IMR-90 (cell line): ENCODE data around the gene HMGCR. TPM values are rescaled to one million over a fixed set of nuclear protein-coding genes. Genes with fewer than 3 reads are reported as not detected.

ENCODE experiments used
- ATAC-seq: fragments of 200-7000 bp; cut with Tn5 transposase; 2 replicates; pipeline ENCODE4 v1.9.1; 2020; ENCODE audit warnings: low read depth, mild to moderate bottlenecking, moderate library complexity
- BruUV-seq: library from RNA; stranded (reverse); fragments of 400-500 nt; replicated peaks from 2 replicates; lab custom pipeline; 2021; lab: Mats Ljungman, UMichigan
- CTCF ChIA-PET: fragments of 300-600 bp; formaldehyde crosslinking; extraction: SDS; loops from one replicate; lab custom pipeline; 2021; ENCODE audit warnings: antibody characterized with exemption; lab: Yijun Ruan, JAX
- POLR2A ChIA-PET: fragments of 300-600 bp; sonication (Branson Sonifier 250); formaldehyde crosslinking; loops from one replicate; lab custom pipeline; 2022; ENCODE audit warnings: antibody characterized with exemption; ENCODE audit not compliant: unreplicated experiment; lab: Charles Lee
- DNase-seq: peaks from one replicate; pipeline ENCODE4 v3.0.0; 2013
- H2AFZ ChIP-seq: replicated peaks from 2 replicates; pipeline ENCODE3; 2013; ENCODE audit warnings: low read length, mild to moderate bottlenecking; ENCODE audit not compliant: poor library complexity
- H2AK5ac ChIP-seq: 2 replicates; pipeline ENCODE4 v1.6.1; 2013; ENCODE audit warnings: low read depth, low read length, inconsistent platforms
- H2AK9ac ChIP-seq: replicated peaks from 2 replicates; pipeline ENCODE3; 2013; ENCODE audit warnings: mild to moderate bottlenecking, low read depth, low read length, moderate library complexity; ENCODE audit not compliant: poor library complexity
- H2BK120ac ChIP-seq: 2 replicates; pipeline ENCODE4 v1.6.1; 2013; ENCODE audit warnings: low read depth, low read length, inconsistent platforms
- H2BK15ac ChIP-seq: 3 replicates; pipeline ENCODE4 v1.6.1; 2013; ENCODE audit warnings: low read depth, low read length, inconsistent platforms
- H2BK20ac ChIP-seq: 2 replicates; pipeline ENCODE4 v1.6.1; 2013; ENCODE audit warnings: low read depth, mild to moderate bottlenecking, inconsistent platforms, low read length, moderate library complexity
- H2BK5ac ChIP-seq: 2 replicates; pipeline ENCODE4 v1.6.1; 2013; ENCODE audit warnings: mild to moderate bottlenecking, low read depth, low read length, inconsistent platforms; ENCODE audit not compliant: poor library complexity, severe bottlenecking
- H3K14ac ChIP-seq: replicated peaks from 2 replicates; pipeline ENCODE4 v1.6.1; 2013; ENCODE audit warnings: low read depth, low read length, inconsistent platforms
- H3K18ac ChIP-seq: 2 replicates; pipeline ENCODE4 v1.6.1; 2013; ENCODE audit warnings: low read depth, low read length, control low read depth
- H3K23ac ChIP-seq: 2 replicates; pipeline ENCODE4 v1.6.1; 2013; ENCODE audit warnings: low read depth, low read length, inconsistent platforms
- H3K27ac ChIP-seq: 2 replicates; pipeline ENCODE4 v1.5.1; 2013; ENCODE audit warnings: mild to moderate bottlenecking, control low read depth, low read length; ENCODE audit not compliant: insufficient read depth
- H3K27me3 ChIP-seq: 2 replicates; pipeline ENCODE4 v1.6.1; 2013; ENCODE audit warnings: low read length; ENCODE audit not compliant: control insufficient read depth, insufficient read depth
- H3K36me3 ChIP-seq: 2 replicates; pipeline ENCODE4 v1.6.1; 2013; ENCODE audit warnings: low read length, mixed read lengths; ENCODE audit not compliant: control insufficient read depth, insufficient read depth
- H3K4ac ChIP-seq: 2 replicates; pipeline ENCODE4 v1.6.1; 2013; ENCODE audit warnings: low read depth, low read length, inconsistent platforms
- H3K4me1 ChIP-seq: 2 replicates; pipeline ENCODE4 v1.6.1; 2013; ENCODE audit warnings: low read length, mixed read lengths; ENCODE audit not compliant: control insufficient read depth, insufficient read depth
- H3K4me2 ChIP-seq: 2 replicates; pipeline ENCODE4 v1.6.1; 2013; ENCODE audit warnings: low read depth, mild to moderate bottlenecking, control low read depth, low read length, moderate library complexity
- H3K4me3 ChIP-seq: 2 replicates; pipeline ENCODE4 v1.5.1; 2013; ENCODE audit warnings: low read depth, mild to moderate bottlenecking, control low read depth, low read length, moderate library complexity; ENCODE audit not compliant: insufficient read depth
- H3K56ac ChIP-seq: 2 replicates; pipeline ENCODE4 v1.6.1; 2013; ENCODE audit warnings: low read length, inconsistent platforms; ENCODE audit not compliant: insufficient read depth; ENCODE audit errors: extremely low read depth
- H3K79me1 ChIP-seq, 2 experiments: 2 replicates each; pipeline ENCODE4 v1.6.1; 2013; ENCODE audit warnings: low read length in 2 of 2, inconsistent platforms in 1 of 2, low read depth in 1 of 2
- H3K9ac ChIP-seq: 2 replicates; pipeline ENCODE4 v1.6.1; 2013; ENCODE audit warnings: low read depth, low read length, control low read depth
- H3K9me1 ChIP-seq: 2 replicates; pipeline ENCODE4 v1.6.1; 2013; ENCODE audit warnings: low read length, inconsistent platforms; ENCODE audit not compliant: insufficient read depth
- H3K9me3 ChIP-seq: 2 replicates; pipeline ENCODE4 v1.6.1; 2013; ENCODE audit warnings: low read length; ENCODE audit not compliant: control insufficient read depth, insufficient read depth
- H4K20me1 ChIP-seq: 2 replicates; pipeline ENCODE4 v1.6.1; 2013; ENCODE audit warnings: low read length, inconsistent platforms; ENCODE audit not compliant: insufficient read depth
- H4K5ac ChIP-seq: 2 replicates; pipeline ENCODE4 v1.6.1; 2013; ENCODE audit warnings: mild to moderate bottlenecking, low read depth, low read length, control low read depth
- H4K8ac ChIP-seq, 2 experiments: 2 replicates each; pipeline ENCODE4 v1.6.1; 2013; ENCODE audit warnings: low read depth in 2 of 2, low read length in 2 of 2, control low read depth in 1 of 2, inconsistent platforms in 1 of 2
- H4K91ac ChIP-seq: 2 replicates; pipeline ENCODE4 v1.6.1; 2013; ENCODE audit warnings: low read depth, low read length, inconsistent platforms; ENCODE audit not compliant: insufficient read depth
- BHLHE40 ChIP-seq: fragments of 150-350 bp; IDR thresholded peaks from 2 replicates; pipeline ENCODE4 v1.6.1; 2016; ENCODE audit warnings: mild to moderate bottlenecking, low read depth, low read length
- CEBPB ChIP-seq: IDR thresholded peaks from 2 replicates; pipeline ENCODE4 v1.6.1; 2012; ENCODE audit warnings: low read depth, low read length, improper control_type of control experiment
- FOS ChIP-seq: fragments of 150-350 bp; IDR thresholded peaks from 2 replicates; pipeline ENCODE4 v1.6.1; 2016; ENCODE audit warnings: low read depth, low read length
- MAZ ChIP-seq: IDR thresholded peaks from 2 replicates; pipeline ENCODE4 v1.6.1; 2012; ENCODE audit warnings: low read depth, mild to moderate bottlenecking, low read length, improper control_type of control experiment, moderate library complexity, borderline replicate concordance
- POLR2A ChIP-seq: IDR thresholded peaks from 2 replicates; pipeline ENCODE4 v1.6.1; 2012; ENCODE audit warnings: mild to moderate bottlenecking, low read depth, low read length
- RAD21 ChIP-seq: IDR thresholded peaks from 2 replicates; pipeline ENCODE4 v1.6.1; 2012; ENCODE audit warnings: low read length, improper control_type of control experiment
- SMC3 ChIP-seq: fragments of 150-350 bp; IDR thresholded peaks from 2 replicates; pipeline ENCODE4 v1.6.1; 2016; ENCODE audit warnings: low read depth, mild to moderate bottlenecking, antibody characterized with exemption, low read length, moderate library complexity
- WGBS, 2 experiments: methylation state at CpG; one replicate each; pipeline versions ENCODE4 v1.1.5 to v1.1.7; 2013; ENCODE audit warnings: missing lambda C conversion rate in 2 of 2; ENCODE audit not compliant: insufficient read length in 1 of 2; ENCODE audit errors: extremely low coverage in 2 of 2; 5-methylcytosine and 5-hydroxymethylcytosine counted together
- dilution Hi-C: fragments of 300-500 bp; cut with HindIII; formaldehyde crosslinking; loops from one replicate; pipeline ENCODE4 v1.14.3; 2018; ENCODE audit warnings: low sequenced_read_pairs; ENCODE audit not compliant: unreplicated experiment
- in situ Hi-C: fragments of 300-500 bp; cut with MboI; formaldehyde crosslinking; loops from 3 replicates; pipeline ENCODE4 v1.14.3; 2019; ENCODE audit warnings: low sequenced_read_pairs, inconsistent platforms, mixed read lengths
- intact Hi-C: fragments of 100-400 bp; cut with micrococcal nuclease; formaldehyde crosslinking; loops from 2 replicates; pipeline ENCODE4 v1.10.0; 2022
- polyA plus RNA-seq, 3 experiments: library from polyadenylated mRNA; depleted of rRNA; stranded (reverse); fragments of >200 nt; gene quantifications; 2 replicates each; pipeline ENCODE4 v1.2.3, GENCODE V29; 2012; ENCODE audit warnings: low replicate concordance in 1 of 3
- total RNA-seq: library from RNA; depleted of rRNA; stranded (reverse); fragments of >200 nt; gene quantifications from 2 replicates; pipeline ENCODE4 v1.2.3, GENCODE V29; 2012; rRNA removed
- TF ChIP-seq, protein P1 (sequence below): fragments of 150-350 bp; IDR thresholded peaks from 2 replicates; pipeline ENCODE4 v1.6.1; 2017; ENCODE audit warnings: mild to moderate bottlenecking, antibody characterized with exemption, low read length, low read depth

HMGCR gene
- total and polyA plus RNA-seq, 2 of the 4 experiments (the other 2 are of a cell fraction): 23.3 to 48.6 TPM

DNA sequence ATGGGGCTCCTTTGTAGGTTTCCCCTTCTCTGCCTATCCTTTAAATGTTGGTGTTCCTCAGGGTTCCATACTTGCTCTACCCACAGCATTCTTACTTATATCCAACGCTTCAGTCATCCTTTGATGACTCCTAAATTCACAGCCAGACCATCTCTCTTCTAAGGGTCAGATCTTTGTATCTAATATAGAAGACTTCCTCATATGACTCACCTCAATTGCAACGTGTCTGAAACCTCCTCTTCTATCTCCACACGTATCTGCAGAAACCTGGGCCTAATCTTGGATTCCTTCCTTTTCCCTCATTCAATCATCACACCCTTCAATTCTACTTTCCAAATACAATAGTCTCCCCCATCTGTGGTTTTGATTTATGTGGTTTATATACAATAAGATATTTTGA is 68.3 kb downstream of the HMGCR start:
- ATAC-seq: no peak
- WGBS, 2 experiments: no CpG with 5 or more reads among the region's 3 CpGs
- no peak overlapping the region for H2BK20ac ChIP-seq
- no peak overlapping the region for H3K18ac ChIP-seq
- H2BK15ac ChIP-seq: no peak overlapping the region
- H3K14ac ChIP-seq: no peak overlapping the region
- H3K4me3 ChIP-seq: no peak overlapping the region
- H4K5ac ChIP-seq: no peak overlapping the region
- dilution Hi-C loops: no loop called here
- H3K56ac ChIP-seq: no peak overlapping the region
- no peak overlapping the region for H4K8ac ChIP-seq
- ChIA-PET POLR2A (no interaction called here), CTCF (no interaction called here)
- H2BK5ac ChIP-seq: no peak overlapping the region
- no peaks in the 10 kb centered on the region for H3K27me3 ChIP-seq
- no peak overlapping the region for H4K91ac ChIP-seq
- no peaks in the 10 kb centered on the region; a peak in 1 of 4 replicates for H3K79me1 ChIP-seq
- no peak overlapping the region for H2BK120ac ChIP-seq
- peak; percentile 23 for DNase-seq
- H3K23ac ChIP-seq: no peak overlapping the region
- H3K4me2 ChIP-seq: no peak overlapping the region
- no TSS peak for BruUV-seq
- H2AK9ac ChIP-seq: no peak overlapping the region
- no peaks in the 10 kb centered on the region for H3K9me1 ChIP-seq
- no peak overlapping the region for H2AFZ ChIP-seq
- H2AK5ac ChIP-seq: no peak overlapping the region
- in situ Hi-C loops: no loop called here
- no peak overlapping the region for H3K4ac ChIP-seq
- intact Hi-C loops: no loop called here
- H3K9ac ChIP-seq: no peak overlapping the region
- no peaks in the 10 kb centered on the region for H3K9me3 ChIP-seq
- no peaks in the 10 kb centered on the region for H4K20me1 ChIP-seq
- peaks cover 5% of the 10 kb centered on the region for H3K36me3 ChIP-seq
- no peaks in the 10 kb centered on the region for H3K4me1 ChIP-seq
- TF ChIP-seq SMC3: no peak
- no peak for TF ChIP-seq MAZ
- no peak for TF ChIP-seq CEBPB
- TF ChIP-seq FOS: no peak
- no peak for TF ChIP-seq POLR2A
- TF ChIP-seq RAD21: no peak
- no peak for TF ChIP-seq BHLHE40
- TF ChIP-seq, protein P1, sequence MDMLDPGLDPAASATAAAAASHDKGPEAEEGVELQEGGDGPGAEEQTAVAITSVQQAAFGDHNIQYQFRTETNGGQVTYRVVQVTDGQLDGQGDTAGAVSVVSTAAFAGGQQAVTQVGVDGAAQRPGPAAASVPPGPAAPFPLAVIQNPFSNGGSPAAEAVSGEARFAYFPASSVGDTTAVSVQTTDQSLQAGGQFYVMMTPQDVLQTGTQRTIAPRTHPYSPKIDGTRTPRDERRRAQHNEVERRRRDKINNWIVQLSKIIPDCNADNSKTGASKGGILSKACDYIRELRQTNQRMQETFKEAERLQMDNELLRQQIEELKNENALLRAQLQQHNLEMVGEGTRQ: no peak
- no peak overlapping the region for H3K27ac ChIP-seq

Other genes starting within 250 kb of the HMGCR start
- under 0.01 TPM in 2 replicates for gene ANKRD31, start 100.3 kb upstream of the HMGCR start, total RNA-seq
- gene ANKRD31, start 100.3 kb upstream of the HMGCR start, polyA plus RNA-seq (2012; rRNA removed): 0.02 TPM in 1 of 2 replicates, not detected in the other
- gene CERT1, start 174.4 kb downstream of the HMGCR start, total RNA-seq: 7.2 and 10.3 TPM in 2 replicates
- gene CERT1, start 174.4 kb downstream of the HMGCR start, polyA plus RNA-seq (2012; rRNA removed): 6.0 and 7.2 TPM in 2 replicates
- gene POLK, start 174.7 kb downstream of the HMGCR start, total RNA-seq: 24.4 and 34.2 TPM in 2 replicates
- gene POLK, start 174.7 kb downstream of the HMGCR start, polyA plus RNA-seq (2012; rRNA removed): 9.6 and 10.4 TPM in 2 replicates